K562 (cell line): Measurements from ENCODE around the gene FAM124A. TPM values are rescaled to one million over a fixed set of nuclear protein-coding genes. Genes with fewer than 3 reads are reported as not detected.

ENCODE experiments used
- ATAC-seq: fragments of 200-7000 bp; cut with Tn5 transposase; 3 replicates; pipeline ENCODE4 v1.9.1; 2020; ENCODE audit warnings: moderate library complexity
- BruUV-seq: library from RNA; stranded (reverse); fragments of 400-500 nt; replicated peaks from 2 replicates; lab custom pipeline; 2021; lab: Mats Ljungman, UMichigan
- CTCF ChIA-PET: fragments of 300-600 bp; formaldehyde crosslinking; extraction: SDS; loops from one replicate; lab custom pipeline; 2021; ENCODE audit warnings: low intra/inter-chr PET ratio; lab: Yijun Ruan, JAX
- POLR2A ChIA-PET: fragments of 300-600, 350-650 bp; sonication (Branson Sonifier 250); formaldehyde crosslinking; extraction: SDS; loops from one replicate; lab custom pipeline; 2021; ENCODE audit warnings: antibody characterized with exemption, inconsistent platforms; lab: Yijun Ruan, JAX
- DNase-seq, 4 experiments: peaks; one replicate each; pipeline versions ENCODE4 v3.0.0 to v3.0.0-alpha.2; 2011 to 2018; ENCODE audit warnings: low spot score in 3 of 4, mixed read lengths in 3 of 4; ENCODE audit errors: extremely low read depth in 1 of 4
- FAIRE-seq: peaks from 2 replicates; lab custom pipeline; 2011; peaks lifted over from hg19 to GRCh38; lab: Jason Lieb, UNC
- H2AFZ ChIP-seq: 2 replicates; pipeline ENCODE4 v1.6.0; 2011; ENCODE audit warnings: low read depth, low read length, control low read depth, inconsistent platforms
- H3K27ac ChIP-seq: fragments of 200-600 bp; 3 replicates; pipeline ENCODE4 v1.8.0; 2011; ENCODE audit warnings: low read depth, mild to moderate bottlenecking, control low read depth, inconsistent platforms, low read length, moderate library complexity, mixed read lengths; ENCODE audit errors: extremely low read depth
- H3K27me3 ChIP-seq, 2 experiments: fragments of 300-600 bp in 1 of 2; 2 replicates in 1 of 2; 3 replicates in 1 of 2; pipeline versions ENCODE4 v1.6.0 to v1.8.0; 2011; ENCODE audit warnings: inconsistent platforms in 2 of 2, low read length in 2 of 2, mild to moderate bottlenecking in 1 of 2, mixed read lengths in 1 of 2, moderate library complexity in 1 of 2; ENCODE audit not compliant: control insufficient read depth in 2 of 2, insufficient read depth in 2 of 2
- H3K36me3 ChIP-seq: fragments of 300-600 bp; 3 replicates; pipeline ENCODE4 v1.8.0; 2011; ENCODE audit warnings: mild to moderate bottlenecking, low read length, inconsistent platforms; ENCODE audit not compliant: control insufficient read depth, insufficient read depth
- H3K4me1 ChIP-seq, 2 experiments: fragments of 200-600 bp in 1 of 2; replicated peaks in 1 of 2; 2 replicates in 1 of 2; 3 replicates in 1 of 2; pipeline versions ENCODE4 v1.5.1 to v1.8.0; 2011; ENCODE audit warnings: inconsistent platforms in 2 of 2, low read length in 2 of 2, mild to moderate bottlenecking in 1 of 2, mixed read lengths in 1 of 2, moderate library complexity in 1 of 2; ENCODE audit not compliant: control insufficient read depth in 2 of 2, insufficient read depth in 2 of 2
- H3K4me2 ChIP-seq: 2 replicates; pipeline ENCODE4 v1.6.1; 2011; ENCODE audit warnings: low read length, control low read depth, inconsistent platforms, mixed read lengths; ENCODE audit not compliant: insufficient read depth
- H3K4me3 ChIP-seq: fragments of 200-600 bp; sonication (generic), shearing (Covaris generic); 2 replicates; pipeline ENCODE4 v1.5.1; 2016; ENCODE audit warnings: control low read depth, inconsistent platforms
- H3K79me2 ChIP-seq: fragments of 200-600 bp; 3 replicates; pipeline ENCODE4 v1.8.0; 2011; ENCODE audit warnings: low read length, inconsistent platforms; ENCODE audit not compliant: control insufficient read depth, insufficient read depth
- H3K9ac ChIP-seq, 2 experiments: 2 replicates each; pipeline versions ENCODE4 v1.6.0 to v1.6.1; 2011; ENCODE audit warnings: low read depth in 2 of 2, low read length in 2 of 2, control low read depth in 1 of 2, inconsistent platforms in 1 of 2, mild to moderate bottlenecking in 1 of 2, mixed read lengths in 1 of 2; ENCODE audit not compliant: insufficient read depth in 1 of 2
- H3K9me1 ChIP-seq: one replicate; pipeline ENCODE4 v1.6.0; 2011; ENCODE audit warnings: inconsistent platforms, mild to moderate bottlenecking, low read length, moderate library complexity; ENCODE audit not compliant: control insufficient read depth, insufficient read depth
- H3K9me3 ChIP-seq: replicated peaks from 2 replicates; pipeline ENCODE4 v1.5.1; 2011; ENCODE audit warnings: low read depth, low read length, inconsistent platforms; ENCODE audit not compliant: control insufficient read depth, insufficient read depth
- H4K20me1 ChIP-seq: replicated peaks from 2 replicates; pipeline ENCODE4 v1.6.1; 2011; ENCODE audit warnings: low read length, inconsistent platforms, mixed read lengths; ENCODE audit not compliant: control insufficient read depth, insufficient read depth
- DIDO1 ChIP-seq: fragments of 450-650 bp; IDR thresholded peaks from 2 replicates; pipeline ENCODE4 v1.6.1; 2016; ENCODE audit warnings: low read depth, missing biosample characterization, missing genetic modification characterization
- EWSR1 ChIP-seq: fragments of 450-650 bp; IDR thresholded peaks from 2 replicates; pipeline ENCODE4 v1.6.1; 2018; ENCODE audit warnings: borderline replicate concordance, mild to moderate bottlenecking, low read depth, moderate library complexity; ENCODE audit not compliant: partially characterized antibody
- ZFP91 ChIP-seq: sonication (generic); formaldehyde crosslinking; IDR thresholded peaks from 2 replicates; pipeline ENCODE4 v1.8.0; 2022; ENCODE audit warnings: mild to moderate bottlenecking, missing genetic modification reagents
- ZNF134 ChIP-seq: fragments of 250-450 bp; sonication (Bioruptor Pico); conservative IDR thresholded peaks from 2 replicates; pipeline ENCODE4 v1.4.0; 2020
- WGBS: fragments of 100-300 bp; shearing (Covaris generic); methylation state at CpG from one replicate; pipeline ENCODE4 v1.1.6; 2016; ENCODE audit warnings: low coverage, mixed read lengths; ENCODE audit not compliant: insufficient coverage; ENCODE audit errors: missing lambda C conversion rate; 5-methylcytosine and 5-hydroxymethylcytosine counted together
- in situ Hi-C: fragments of 300-500 bp; cut with MboI; formaldehyde crosslinking; loops from 4 replicates; pipeline ENCODE4 v1.15.0; 2018; ENCODE audit warnings: inconsistent platforms, mixed read lengths
- intact Hi-C: fragments of 100-400 bp; cut with micrococcal nuclease; formaldehyde crosslinking; loops from 2 replicates; pipeline ENCODE4 v1.14.2; 2022
- polyA plus RNA-seq, 8 experiments: library from polyadenylated mRNA; depleted of rRNA in 4 of 8; stranded (reverse) in 5 of 8; unstranded in 3 of 8; fragments of >200 nt; fragmentation: Nextera tagmentation in 2 of 8; fragmentation: Illumina TruSeq in 1 of 8; extraction: Ambion mirVana in 2 of 8; extraction: Trizol in 1 of 8; gene quantifications; 2 replicates each; pipeline versions ENCODE4 v1.2.1 to v1.2.3, GENCODE V29; 2011 to 2014; ENCODE audit warnings: inconsistent platforms in 1 of 8, missing spikeins in 1 of 8
- total RNA-seq, 7 experiments: library from RNA; depleted of rRNA in 6 of 7; stranded (reverse); fragments of >200 nt in 6 of 7; fragmentation: Illumina TruSeq in 2 of 7; extraction: Trizol in 2 of 7; gene quantifications; 2 replicates each; pipeline versions ENCODE4 v1.2.1 to v1.2.3, GENCODE V29; 2011 to 2021; ENCODE audit warnings: low replicate concordance in 1 of 7

Gene FAM124A
- total and polyA plus RNA-seq, 9 of the 15 experiments (the other 6 are each of a cell fraction or from before 2014, with no cell fraction given): not detected

- Histone ChIP-seq H3K9ac (no peak overlapping the region), H3K27me3 (peaks cover 2 to 29% of the 10 kb centered on the region in 2 experiments; a peak in 3 of 5 replicates), H3K4me1 (peaks cover 0 to 5% of the 10 kb centered on the region in 2 experiments; a peak in 1 of 5 replicates), H3K9me3 (no peaks in the 10 kb centered on the region), H4K20me1 (no peaks in the 10 kb centered on the region), H3K9me1 (no peaks in the 10 kb centered on the region), H3K4me2 (no peak overlapping the region), H3K79me2 (no peaks in the 10 kb centered on the region), H2AFZ (no peak overlapping the region), H3K36me3 (no peaks in the 10 kb centered on the region), H3K4me3 (no peak overlapping the region), H3K27ac (no peak overlapping the region)
- ChIA-PET CTCF (no interaction called here), POLR2A (interaction anchor here (1.2 kb wide), 2 partner anchors 12 to 161 kb away, joined by 3 read pairs; no protein-coding TSS in a partner anchor)
- no peak for TF ChIP-seq EWSR1
- DNase-seq (no peak), ATAC-seq (no peak), FAIRE-seq (no peak)
- WGBS: 4% methylated on average over 15 of the region's 31 CpGs
- BruUV-seq: no TSS peak
- intact Hi-C loops (no loop called here), in situ Hi-C loops (no loop called here)
These were observed 29.3 kb downstream of the FAM124A start for GRCh38 chr13:51251480-51251879.

- Histone ChIP-seq H3K79me2 (no peaks in the 10 kb centered on the region), H3K9me3 (no peaks in the 10 kb centered on the region), H3K9me1 (no peaks in the 10 kb centered on the region), H3K4me2 (no peak overlapping the region), H2AFZ (no peak overlapping the region), H3K4me3 (no peak overlapping the region), H3K27me3 (peaks cover 0 to 19% of the 10 kb centered on the region in 2 experiments; a peak in 2 of 5 replicates), H3K36me3 (no peaks in the 10 kb centered on the region), H3K4me1 (peaks cover 0 to 5% of the 10 kb centered on the region in 2 experiments; a peak in 1 of 5 replicates), H3K27ac (no peak overlapping the region), H3K9ac (no peak overlapping the region), H4K20me1 (no peaks in the 10 kb centered on the region)
- no peak for FAIRE-seq
- intact Hi-C loops: no loop called here
- no TSS peak for BruUV-seq
- POLR2A ChIA-PET: interaction anchor here (1.2 kb wide), 2 partner anchors 11 to 162 kb away, joined by 3 read pairs; no protein-coding TSS in a partner anchor
- CTCF ChIA-PET: no interaction called here
- no peak for TF ChIP-seq ZFP91 (CRISPR knock-in tag)
- TF ChIP-seq ZNF134 (CRISPR knock-in tag): no peak
- no peak for TF ChIP-seq DIDO1
- DNase-seq: no peak
- in situ Hi-C loops: no loop called here
- no peak for ATAC-seq
- 0% methylated on average over 4 of the region's 4 CpGs for WGBS
These were observed 30.8 kb downstream of the FAM124A start for GRCh38 chr13:51252954-51253532.
